A673 (cell line): ENCODE measurements around the gene GRB14. TPM values are rescaled to one million over a fixed set of nuclear protein-coding genes. Genes with fewer than 3 reads are reported as not detected.

Experiments
- BruUV-seq: library from RNA; stranded (reverse); fragments of 400-500 nt; replicated peaks from 2 replicates; lab custom pipeline; 2021; lab: Mats Ljungman, UMichigan
- CTCF ChIA-PET: fragments of 300-600 bp; sonication (Branson Sonifier 250); formaldehyde crosslinking; loops from one replicate; lab custom pipeline; 2022; ENCODE audit warnings: antibody characterized with exemption; lab: Charles Lee
- POLR2A ChIA-PET: fragments of 300-600 bp; sonication (Branson Sonifier 250); formaldehyde crosslinking; loops from one replicate; lab custom pipeline; 2022; ENCODE audit warnings: antibody characterized with exemption; ENCODE audit not compliant: low non-redundant PET; lab: Charles Lee
- DNase-seq: peaks from one replicate; pipeline ENCODE4 v3.0.0-alpha.2; 2015; ENCODE audit warnings: low spot score
- H3K27ac ChIP-seq: fragments of 200-600 bp; sonication (generic); 2 replicates; pipeline ENCODE4 v1.5.1; 2016; ENCODE audit warnings: mixed run types, low read depth, mild to moderate bottlenecking, mixed read lengths, antibody characterized with exemption, low read length; ENCODE audit not compliant: poor library complexity, severe bottlenecking
- H3K27me3 ChIP-seq: fragments of 200-600 bp; sonication (generic); replicated peaks from 2 replicates; pipeline ENCODE4 v1.6.1; 2017; ENCODE audit warnings: mixed run types, low read depth, mild to moderate bottlenecking, mixed read lengths, antibody characterized with exemption, low read length; ENCODE audit not compliant: insufficient read depth, poor library complexity
- H3K36me3 ChIP-seq: fragments of 200-600 bp; sonication (generic); 2 replicates; pipeline ENCODE4 v1.6.1; 2016; ENCODE audit warnings: mixed run types, mild to moderate bottlenecking, mixed read lengths, antibody characterized with exemption, low read length; ENCODE audit not compliant: insufficient read depth, poor library complexity, severe bottlenecking
- H3K4me1 ChIP-seq: fragments of 200-600 bp; sonication (generic); 2 replicates; pipeline ENCODE4 v1.6.1; 2017; ENCODE audit warnings: mixed run types, mild to moderate bottlenecking, mixed read lengths, antibody characterized with exemption, low read length; ENCODE audit not compliant: insufficient read depth, poor library complexity, severe bottlenecking
- H3K4me3 ChIP-seq: fragments of 200-600 bp; sonication (generic); 2 replicates; pipeline ENCODE4 v1.5.1; 2016; ENCODE audit warnings: low read depth, mixed run types, mild to moderate bottlenecking, mixed read lengths, low read length; ENCODE audit not compliant: poor library complexity, severe bottlenecking
- H3K9me3 ChIP-seq: fragments of 200-600 bp; sonication (generic); 2 replicates; pipeline ENCODE4 v1.6.1; 2016; ENCODE audit warnings: mixed run types, low read depth, mild to moderate bottlenecking, mixed read lengths, antibody characterized with exemption, low read length; ENCODE audit not compliant: poor library complexity, severe bottlenecking
- CTCF ChIP-seq: fragments of 300-800, 200-600 bp; sonication (generic); conservative IDR thresholded peaks from 2 replicates; pipeline ENCODE4 v1.5.1; 2017; ENCODE audit warnings: low read depth, mild to moderate bottlenecking, antibody characterized with exemption, low read length, moderate library complexity, mixed read lengths
- EZH2 ChIP-seq: fragments of 200-600 bp; sonication (generic); IDR thresholded peaks from 2 replicates; pipeline ENCODE4 v1.6.1; 2017; ENCODE audit warnings: borderline replicate concordance, low read depth, mild to moderate bottlenecking, mixed read lengths, antibody characterized with exemption, low read length; ENCODE audit not compliant: poor library complexity, severe bottlenecking
- intact Hi-C: fragments of 100-400 bp; cut with micrococcal nuclease; formaldehyde crosslinking; loops from one replicate; pipeline ENCODE4 v1.10.0; 2022; ENCODE audit not compliant: unreplicated experiment
- total RNA-seq: library from RNA; stranded (reverse); gene quantifications from 2 replicates; pipeline ENCODE4 v1.2.3, GENCODE V29; 2021

The GRB14 gene
- total RNA-seq, 1 experiment from 2014 or later: 0.73 TPM

GRCh38 chr2:164661349-164661748 is 40.1 kb upstream of the GRB14 start:
- no peaks in the 10 kb centered on the region for H3K27me3 ChIP-seq
- no peak overlapping the region for H3K27ac ChIP-seq
- ChIA-PET CTCF (no interaction called here), POLR2A (no interaction called here)
- no peaks in the 10 kb centered on the region for H3K9me3 ChIP-seq
- TF ChIP-seq CTCF (no peak), EZH2 (no peak)
- BruUV-seq: no TSS peak
- peaks cover 4% of the 10 kb centered on the region for H3K4me1 ChIP-seq
- no peaks in the 10 kb centered on the region for H3K36me3 ChIP-seq
- H3K4me3 ChIP-seq: no peak overlapping the region
- intact Hi-C loops: no loop called here
- DNase-seq: no peak

GRCh38 chr2:164657129-164657528 is 35.8 kb upstream of the GRB14 start:
- no TSS peak for BruUV-seq
- intact Hi-C loops: no loop called here
- Histone ChIP-seq H3K27ac (no peak overlapping the region), H3K27me3 (no peaks in the 10 kb centered on the region), H3K4me3 (no peak overlapping the region), H3K9me3 (no peaks in the 10 kb centered on the region), H3K36me3 (no peaks in the 10 kb centered on the region), H3K4me1 (peaks cover 4% of the 10 kb centered on the region)
- CTCF ChIA-PET: no interaction called here
- no peak for TF ChIP-seq CTCF
- no peak for TF ChIP-seq EZH2
- POLR2A ChIA-PET: no interaction called here
- DNase-seq: no peak

GRCh38 chr2:164655750-164656149 is 34.5 kb upstream of the GRB14 start:
- no peaks in the 10 kb centered on the region for H3K36me3 ChIP-seq
- DNase-seq: peak; percentile 20
- no peak overlapping the region for H3K27ac ChIP-seq
- ChIA-PET CTCF (no interaction called here), POLR2A (no interaction called here)
- intact Hi-C loops: no loop called here
- H3K27me3 ChIP-seq: no peaks in the 10 kb centered on the region
- TF ChIP-seq CTCF: no peak
- no TSS peak for BruUV-seq
- no peaks in the 10 kb centered on the region for H3K4me1 ChIP-seq
- no peak overlapping the region for H3K4me3 ChIP-seq
- H3K9me3 ChIP-seq: no peaks in the 10 kb centered on the region
